DOHH2 (cell line): Measurements from ENCODE around the gene CXCL16.
"Not testable (repeated sequence)": the region's sequence is repeated elsewhere in the genome, so short reads cannot be mapped to it uniquely, and the experiment has no call there.

Source experiments
- H3F3A ChIP-seq: fragments of 200-600 bp; sonication (generic), shearing (Covaris generic); 2 replicates; pipeline ENCODE4 v1.6.0; 2016; ENCODE audit warnings: antibody characterized with exemption, mild to moderate bottlenecking; ENCODE audit not compliant: control insufficient read depth, insufficient read depth
- H3K27ac ChIP-seq: fragments of 200-600 bp; sonication (generic); 2 replicates; pipeline ENCODE4 v1.5.1; 2014; ENCODE audit warnings: low read depth, mild to moderate bottlenecking, low read length, moderate library complexity
- H3K27me3 ChIP-seq: fragments of 200-600 bp; sonication (generic); 2 replicates; pipeline ENCODE4 v1.6.1; 2014; ENCODE audit warnings: mild to moderate bottlenecking, low read length, mixed read lengths; ENCODE audit not compliant: control insufficient read depth
- H3K36me3 ChIP-seq: fragments of 200-600 bp; sonication (generic); 2 replicates; pipeline ENCODE4 v1.6.1; 2014; ENCODE audit warnings: mild to moderate bottlenecking, low read length, moderate library complexity, mixed read lengths; ENCODE audit not compliant: control insufficient read depth
- H3K4me1 ChIP-seq: fragments of 200-600 bp; sonication (generic); 2 replicates; pipeline ENCODE4 v1.6.1; 2014; ENCODE audit warnings: mild to moderate bottlenecking, low read length, mixed read lengths; ENCODE audit not compliant: control insufficient read depth
- H3K4me2 ChIP-seq: fragments of 200-600 bp; sonication (generic); 2 replicates; pipeline ENCODE4 v1.6.0; 2014; ENCODE audit warnings: mild to moderate bottlenecking, low read length, moderate library complexity
- H3K4me3 ChIP-seq: fragments of 200-600 bp; sonication (generic); 2 replicates; pipeline ENCODE4 v1.5.1; 2014; ENCODE audit warnings: mild to moderate bottlenecking, low read length, mixed read lengths
- H3K79me2 ChIP-seq: fragments of 200-600 bp; sonication (generic); 2 replicates; pipeline ENCODE4 v1.6.1; 2014; ENCODE audit warnings: mild to moderate bottlenecking, low read length, mixed read lengths; ENCODE audit not compliant: control insufficient read depth
- H3K9me2 ChIP-seq: fragments of 200-600 bp; sonication (generic); replicated peaks from 2 replicates; pipeline ENCODE4 v1.6.1; 2014; ENCODE audit warnings: mild to moderate bottlenecking, low read length, mixed read lengths; ENCODE audit not compliant: control insufficient read depth
- H3K9me3 ChIP-seq: fragments of 200-600 bp; sonication (generic); 2 replicates; pipeline ENCODE4 v1.6.1; 2014; ENCODE audit warnings: antibody characterized with exemption, low read length, mixed read lengths; ENCODE audit not compliant: control insufficient read depth, insufficient read depth
- H4K20me1 ChIP-seq: fragments of 200-600 bp; sonication (generic); 2 replicates; pipeline ENCODE4 v1.6.0; 2014; ENCODE audit warnings: low read depth, mild to moderate bottlenecking, antibody characterized with exemption, low read length, moderate library complexity; ENCODE audit not compliant: control insufficient read depth, insufficient read depth
- CTCF ChIP-seq: fragments of 200-600 bp; sonication (generic); IDR thresholded peaks from one replicate; pipeline ENCODE4 v1.5.1; 2014; ENCODE audit warnings: antibody characterized with exemption, mild to moderate bottlenecking, low read depth, low read length; ENCODE audit not compliant: poor library complexity, severe bottlenecking
- EZH2phosphoT487 ChIP-seq: fragments of 200-600 bp; sonication (generic); IDR thresholded peaks from 2 replicates; pipeline ENCODE4 v1.6.1; 2017; ENCODE audit warnings: borderline replicate concordance, mild to moderate bottlenecking, antibody characterized with exemption, low read length, moderate library complexity, mixed read lengths

Gene CXCL16

GRCh38 chr17:4703330-4703691 lies 36.4 kb downstream of the CXCL16 start:
- no peak for TF ChIP-seq EZH2phosphoT487
- no peak for TF ChIP-seq CTCF
- Histone ChIP-seq H3K4me3 (peak overlapping the region; percentile 94), H3K79me2 (peaks cover 69% of the 10 kb centered on the region), H3K27me3 (no peaks in the 10 kb centered on the region), H3F3A (peaks cover 6% of the 10 kb centered on the region), H3K36me3 (peaks cover 36% of the 10 kb centered on the region), H3K9me2 (no peaks in the 10 kb centered on the region), H3K27ac (peak overlapping the region; percentile 49; the same call in 1 of the 2 replicates), H3K4me2 (peak overlapping the region; percentile 86), H3K9me3 (peaks cover 2% of the 10 kb centered on the region; the same call in 1 of the 2 replicates), H4K20me1 (no peaks in the 10 kb centered on the region), H3K4me1 (peaks cover 27% of the 10 kb centered on the region)

GRCh38 chr17:4701116-4701515 lies 38.6 kb downstream of the CXCL16 start:
- TF ChIP-seq CTCF (no peak), EZH2phosphoT487 (no peak)
- H3K9me3 ChIP-seq: no peaks in the 10 kb centered on the region
- H3F3A ChIP-seq: peaks cover 4% of the 10 kb centered on the region
- no peaks in the 10 kb centered on the region for H3K9me2 ChIP-seq
- no peak overlapping the region for H3K4me3 ChIP-seq
- H3K36me3 ChIP-seq: peaks cover 54% of the 10 kb centered on the region
- H4K20me1 ChIP-seq: peaks cover 4% of the 10 kb centered on the region; the same call in 1 of the 2 replicates
- H3K79me2 ChIP-seq: peaks cover 91% of the 10 kb centered on the region
- no peak overlapping the region for H3K27ac ChIP-seq
- no peaks in the 10 kb centered on the region for H3K27me3 ChIP-seq
- H3K4me1 ChIP-seq: peaks cover 27% of the 10 kb centered on the region
- H3K4me2 ChIP-seq: peak overlapping the region; percentile 86; the same call in 1 of the 2 replicates

GRCh38 chr17:4699401-4700056 lies 40.2 kb downstream of the CXCL16 start:
- not testable (repeated sequence) for H4K20me1 ChIP-seq, H3K9me3 ChIP-seq, H3F3A ChIP-seq, H3K27me3 ChIP-seq, H3K4me2 ChIP-seq, H3K27ac ChIP-seq, H3K4me3 ChIP-seq, H3K9me2 ChIP-seq
- Histone ChIP-seq H3K36me3 (peaks cover 55% of the 10 kb centered on the region), H3K79me2 (peaks cover 100% of the 10 kb centered on the region), H3K4me1 (peaks cover 20% of the 10 kb centered on the region)

- TF ChIP-seq CTCF (no peak), EZH2phosphoT487 (no peak)
- Histone ChIP-seq H3K4me1 (peaks cover 1% of the 10 kb centered on the region), H3K4me2 (no peak overlapping the region), H3K9me3 (no peaks in the 10 kb centered on the region), H3K4me3 (no peak overlapping the region), H3K27me3 (no peaks in the 10 kb centered on the region), H3K9me2 (no peaks in the 10 kb centered on the region), H3K36me3 (peaks cover 58% of the 10 kb centered on the region), H3K27ac (no peak overlapping the region), H3F3A (peaks cover 3% of the 10 kb centered on the region; the same call in 1 of the 2 replicates), H4K20me1 (peaks cover 4% of the 10 kb centered on the region; the same call in 1 of the 2 replicates), H3K79me2 (peaks cover 96% of the 10 kb centered on the region)
Observed at GRCh38 chr17:4696437-4696805, 43.3 kb downstream of the CXCL16 start.
